Kidney (tissue), 14 donors: Measurements from ENCODE around the gene FARS2. TPM values are rescaled to one million over a fixed set of nuclear protein-coding genes. Genes with fewer than 3 reads are reported as not detected.

Source experiments
- DNase-seq, 5 donors: peaks; one replicate each; pipeline ENCODE4 v3.0.0-alpha.2; 2013 to 2020
- FAIRE-seq: peaks from 2 replicates; lab custom pipeline; 2012; peaks lifted over from hg19 to GRCh38; lab: Jason Lieb, UNC
- H3K27ac ChIP-seq, 2 donors: one replicate each; pipeline ENCODE4 v1.7.0; 2013; ENCODE audit warnings: low read depth in 2 of 2, low read length in 2 of 2, inconsistent platforms in 1 of 2
- H3K27me3 ChIP-seq: one replicate; pipeline ENCODE4 v1.7.1; 2013; ENCODE audit warnings: low read length, inconsistent platforms; ENCODE audit not compliant: control insufficient read depth, insufficient read depth
- H3K36me3 ChIP-seq, 3 donors: one replicate each; pipeline versions ENCODE4 v1.7.0 to v1.7.1; 2013; ENCODE audit warnings: low read length in 3 of 3, control low read depth in 1 of 3, inconsistent platforms in 1 of 3; ENCODE audit not compliant: insufficient read depth in 3 of 3, control insufficient read depth in 2 of 3
- H3K4me1 ChIP-seq, 3 donors: one replicate each; pipeline versions ENCODE4 v1.7.0 to v1.7.1; 2013; ENCODE audit warnings: low read length in 3 of 3, inconsistent platforms in 1 of 3, low read depth in 1 of 3; ENCODE audit not compliant: control insufficient read depth in 2 of 3, insufficient read depth in 2 of 3
- H3K4me3 ChIP-seq, 3 donors: one replicate each; pipeline versions ENCODE4 v1.7.0 to v1.8.1; 2013; ENCODE audit warnings: low read length in 3 of 3, control low read depth in 1 of 3, inconsistent platforms in 1 of 3
- H3K9ac ChIP-seq, 3 donors: one replicate each; pipeline versions ENCODE4 v1.7.0 to v1.7.1; 2013; ENCODE audit warnings: low read length in 3 of 3, control low read depth in 1 of 3, inconsistent platforms in 1 of 3
- H3K9me3 ChIP-seq, 3 donors: one replicate each; pipeline versions ENCODE4 v1.7.0 to v1.7.1; 2013; ENCODE audit warnings: low read length in 3 of 3, control low read depth in 1 of 3, inconsistent platforms in 1 of 3; ENCODE audit not compliant: control insufficient read depth in 2 of 3, insufficient read depth in 1 of 3
- intact Hi-C: fragments of 100-400 bp; cut with DNase I; formaldehyde crosslinking; loops from one replicate; pipeline ENCODE4 v1.11.1; 2022
- polyA plus RNA-seq: library from polyadenylated mRNA; stranded (reverse); fragments of 350-450 nt; fragmentation: Illumina TruSeq; extraction: RNeasy Lipid Tissue Mini Kit (QIAGEN cat#74804); gene quantifications from one replicate; pipeline ENCODE4 v1.2.3, GENCODE V29; 2014; ENCODE audit warnings: low read depth, low replicate concordance; ENCODE audit not compliant: insufficient read depth
- total RNA-seq: library from RNA; stranded (reverse); fragmentation: NEBNext Ultra II Directional; extraction: Animal tissue kit (Norgen Biotek cat#: 25700); gene quantifications from one replicate; pipeline ENCODE4 v1.2.1, GENCODE V29; 2021
- TF ChIP-seq, protein P1 (sequence below): IDR thresholded peaks from 3 replicates; pipeline ENCODE4 v1.5.1; 2012; ENCODE audit warnings: mild to moderate bottlenecking, moderate library complexity, borderline replicate concordance; ENCODE audit not compliant: insufficient read depth; ENCODE audit errors: extremely low read depth
- donor health status: control.
- donor health status: control.
- donor health status: control.
- donor health status: control.
- donor health status: control.
- donor health status: DM: yes; HTN: yes; CAD: no.
- donor health status: Normal renal cell carcinoma (clear cell type).

FARS2 gene
- total and polyA plus RNA-seq, 2 donors from 2014 or later, result 22.1 to 24.8 TPM

GRCh38 chr6:5677219-5678000, 416.1 kb downstream of the FARS2 start:
- Histone ChIP-seq H3K4me1 (peaks cover 0 to 2% (median 0%) of the 10 kb centered on the region in 3 donors), H3K36me3 (no peaks in the 10 kb centered on the region), H3K27me3 (no peaks in the 10 kb centered on the region), H3K9me3 (no peaks in the 10 kb centered on the region), H3K4me3 (no peak overlapping the region), H3K9ac (no peak overlapping the region), H3K27ac (no peak overlapping the region)
- FAIRE-seq (no peak), DNase-seq (no peak)
- TF ChIP-seq, protein P1, sequence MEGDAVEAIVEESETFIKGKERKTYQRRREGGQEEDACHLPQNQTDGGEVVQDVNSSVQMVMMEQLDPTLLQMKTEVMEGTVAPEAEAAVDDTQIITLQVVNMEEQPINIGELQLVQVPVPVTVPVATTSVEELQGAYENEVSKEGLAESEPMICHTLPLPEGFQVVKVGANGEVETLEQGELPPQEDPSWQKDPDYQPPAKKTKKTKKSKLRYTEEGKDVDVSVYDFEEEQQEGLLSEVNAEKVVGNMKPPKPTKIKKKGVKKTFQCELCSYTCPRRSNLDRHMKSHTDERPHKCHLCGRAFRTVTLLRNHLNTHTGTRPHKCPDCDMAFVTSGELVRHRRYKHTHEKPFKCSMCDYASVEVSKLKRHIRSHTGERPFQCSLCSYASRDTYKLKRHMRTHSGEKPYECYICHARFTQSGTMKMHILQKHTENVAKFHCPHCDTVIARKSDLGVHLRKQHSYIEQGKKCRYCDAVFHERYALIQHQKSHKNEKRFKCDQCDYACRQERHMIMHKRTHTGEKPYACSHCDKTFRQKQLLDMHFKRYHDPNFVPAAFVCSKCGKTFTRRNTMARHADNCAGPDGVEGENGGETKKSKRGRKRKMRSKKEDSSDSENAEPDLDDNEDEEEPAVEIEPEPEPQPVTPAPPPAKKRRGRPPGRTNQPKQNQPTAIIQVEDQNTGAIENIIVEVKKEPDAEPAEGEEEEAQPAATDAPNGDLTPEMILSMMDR, result no peak
- intact Hi-C loops, result no loop called here

GRCh38 chr6:5679270-5679669, 418.0 kb downstream of the FARS2 start:
- TF ChIP-seq, protein P1, result no peak
- DNase-seq (peak in 4 of 5 donors; percentile 52 to 83 (median 72)), FAIRE-seq (no peak)
- Histone ChIP-seq H3K9me3 (no peaks in the 10 kb centered on the region), H3K27ac (no peak overlapping the region), H3K9ac (no peak overlapping the region), H3K27me3 (no peaks in the 10 kb centered on the region), H3K4me1 (peaks cover 0 to 2% (median 0%) of the 10 kb centered on the region in 3 donors), H3K4me3 (no peak overlapping the region), H3K36me3 (no peaks in the 10 kb centered on the region)
- intact Hi-C loops, result no loop called here

GRCh38 chr6:5679691-5680090, 418.4 kb downstream of the FARS2 start:
- no peak overlapping the region for H3K4me3 ChIP-seq
- TF ChIP-seq, protein P1, result no peak
- no peak for FAIRE-seq

More at GRCh38 chr6:5679691-5680090, 418.4 kb downstream of the FARS2 start:
- intact Hi-C loops, result no loop called here
- Histone ChIP-seq H3K4me1 (peaks cover 0 to 2% (median 0%) of the 10 kb centered on the region in 3 donors), H3K9me3 (no peaks in the 10 kb centered on the region), H3K27me3 (no peaks in the 10 kb centered on the region), H3K27ac (no peak overlapping the region), H3K36me3 (no peaks in the 10 kb centered on the region), H3K9ac (no peak overlapping the region)
- no peak for DNase-seq
